GM12872 (cell line): ENCODE measurements around the gene CAMTA1.

Source experiments
- CTCF ChIP-seq: IDR thresholded peaks from 3 replicates; pipeline ENCODE4 v1.5.1; 2011; ENCODE audit warnings: low read depth, mild to moderate bottlenecking, low read length, moderate library complexity; ENCODE audit not compliant: insufficient read depth

The CAMTA1 gene

GRCh38 chr1:7646164-7646563 lies 860.9 kb downstream of the CAMTA1 start:
- no peak for TF ChIP-seq CTCF

GRCh38 chr1:7646981-7647901 lies 862.0 kb downstream of the CAMTA1 start:
- TF ChIP-seq CTCF, result peak; percentile 86

GRCh38 chr1:7648761-7649384 lies 863.6 kb downstream of the CAMTA1 start:
- TF ChIP-seq CTCF, result no peak

GRCh38 chr1:7650801-7651200 lies 865.5 kb downstream of the CAMTA1 start:
- TF ChIP-seq CTCF, result no peak

- no peak for TF ChIP-seq CTCF
Observed at GRCh38 chr1:7651203-7651602, 865.9 kb downstream of the CAMTA1 start.

GRCh38 chr1:7652061-7652460 lies 866.8 kb downstream of the CAMTA1 start:
- TF ChIP-seq CTCF, result no peak

GRCh38 chr1:7652515-7653098 lies 867.4 kb downstream of the CAMTA1 start:
- no peak for TF ChIP-seq CTCF
